Daoy (cell line): ENCODE data around the gene PAPPA2. TPM values are rescaled to one million over a fixed set of nuclear protein-coding genes. Genes with fewer than 3 reads are reported as not detected.
"Not testable (repeated sequence)": the region's sequence is repeated elsewhere in the genome, so short reads cannot be mapped to it uniquely, and the experiment has no call there.

Experiments
- DNase-seq: peaks from one replicate; pipeline ENCODE4 v3.0.0-alpha.2; 2015; ENCODE audit warnings: low read depth
- total RNA-seq: library from RNA; depleted of rRNA; stranded (reverse); fragments of >200 nt; shearing (Covaris generic); gene quantifications from 2 replicates; pipeline ENCODE4 v1.2.3, GENCODE V29; 2014

Gene PAPPA2
- total RNA-seq, 1 experiment from 2014 or later: not detected

DNA sequence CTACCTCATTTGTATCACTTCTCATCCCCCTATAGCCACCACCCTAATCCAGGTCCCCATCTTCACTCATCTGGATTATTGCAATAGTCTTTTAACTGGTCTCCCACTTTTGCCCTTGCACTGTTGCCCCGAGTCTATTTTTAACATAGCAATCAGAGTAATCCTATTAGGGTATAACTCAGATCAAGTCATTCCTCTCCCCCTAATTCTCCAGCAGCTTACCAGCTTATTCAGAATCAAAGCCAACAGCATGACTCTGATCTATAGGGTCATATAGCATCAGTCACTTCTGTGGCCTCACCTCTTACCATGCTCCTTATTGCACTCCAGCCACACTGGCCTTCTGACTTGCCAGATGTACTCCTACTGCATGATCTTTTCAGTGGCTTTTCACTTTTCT, 140.7 kb downstream of the PAPPA2 start:
- DNase-seq: no peak

DNA sequence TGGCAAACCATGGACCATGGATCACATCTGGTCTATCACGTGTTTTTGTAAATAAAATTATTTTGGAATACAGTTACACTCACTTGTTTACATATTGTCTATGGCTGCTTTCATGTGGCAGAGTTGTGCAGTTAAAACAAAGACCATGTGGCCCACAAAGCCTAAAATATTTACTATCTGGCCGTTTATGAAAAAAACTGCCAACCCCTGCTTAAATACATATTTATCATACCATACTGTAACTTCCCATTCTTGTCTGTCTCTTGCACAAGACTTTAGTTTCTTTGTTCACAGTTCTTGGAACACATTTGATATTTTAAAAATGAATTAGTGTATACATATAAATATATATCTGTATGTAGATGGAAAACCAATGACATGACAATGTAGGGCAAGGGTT, 141.5 kb downstream of the PAPPA2 start:
- no peak for DNase-seq

DNA sequence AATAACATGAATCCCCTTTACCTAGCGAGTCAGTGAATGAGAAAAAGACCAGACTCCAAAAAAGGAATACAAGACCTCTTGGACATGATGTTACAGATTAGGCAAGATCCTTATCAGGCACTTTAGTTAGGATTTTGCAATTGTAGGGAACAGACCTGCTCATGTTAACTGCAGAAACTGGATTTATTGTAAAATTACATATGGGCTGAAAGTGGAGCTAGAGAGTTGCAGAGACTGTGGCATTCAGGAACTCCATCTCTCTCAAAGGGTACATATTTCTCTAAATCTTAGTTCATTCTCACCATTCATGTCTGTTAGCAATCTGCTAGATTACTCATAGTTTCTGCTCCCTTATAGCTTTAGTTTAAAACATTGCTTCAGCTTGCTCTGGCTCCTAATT, 142.2 kb downstream of the PAPPA2 start:
- no peak for DNase-seq

DNA sequence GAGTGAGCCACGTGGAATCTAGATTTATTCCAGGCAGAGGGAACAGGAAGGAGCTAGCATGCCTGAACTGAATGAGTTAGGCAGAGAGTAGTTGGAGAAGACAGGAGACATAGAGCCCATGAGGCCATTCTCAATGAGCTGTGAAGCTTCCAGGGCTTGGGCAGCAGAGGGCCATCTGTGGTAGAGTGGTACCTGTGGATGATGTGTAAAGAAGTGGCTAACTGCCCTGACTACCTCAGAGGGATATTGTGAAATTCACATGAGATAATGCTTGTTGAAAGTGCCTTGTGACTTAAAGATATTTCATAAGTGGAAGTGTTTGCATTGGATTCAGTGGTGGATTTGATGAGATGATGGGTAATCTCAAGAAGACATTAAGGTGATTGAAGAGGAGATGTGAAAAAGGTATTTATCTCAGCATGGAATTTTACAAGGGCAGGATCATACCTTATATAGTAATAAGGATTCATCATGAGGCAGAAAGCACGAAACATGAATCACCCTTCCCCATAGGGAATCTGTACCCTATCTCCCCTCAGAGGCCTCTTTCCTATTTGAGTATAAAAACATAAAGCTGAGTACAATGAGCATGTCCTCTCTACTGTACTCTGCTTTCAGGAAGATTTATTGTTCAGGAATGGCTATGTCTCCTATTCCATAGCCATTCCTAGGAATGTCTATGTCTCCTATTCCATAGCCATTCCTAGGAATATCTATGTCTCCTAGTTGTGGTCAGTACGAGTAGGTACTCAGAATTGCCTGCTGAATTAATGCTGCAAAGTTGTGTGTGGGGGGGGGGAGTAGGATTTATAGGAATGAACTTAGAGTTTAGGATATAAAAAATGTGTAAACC, 146.8 kb downstream of the PAPPA2 start:
- DNase-seq: no peak

DNA sequence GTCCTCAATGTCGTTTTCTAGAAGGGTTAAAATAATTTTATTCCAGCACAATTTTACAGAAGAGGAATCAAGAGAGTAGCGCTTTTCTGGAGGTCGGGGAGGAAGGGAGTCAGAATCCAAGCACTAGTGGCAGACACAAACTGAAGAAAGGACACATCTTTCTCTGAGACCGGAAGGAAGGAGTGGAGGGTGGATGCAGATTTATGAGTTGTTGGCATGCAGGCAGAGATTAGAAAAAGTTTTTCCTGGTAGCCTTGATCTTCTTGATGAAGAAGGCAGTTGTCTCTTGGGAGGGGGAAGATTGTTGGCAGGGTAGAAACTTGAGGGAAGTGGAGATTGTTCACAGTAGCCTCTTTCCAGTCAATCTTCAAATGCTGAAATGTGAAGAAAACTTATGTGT, 149.8 kb downstream of the PAPPA2 start:
- DNase-seq: no peak

DNA sequence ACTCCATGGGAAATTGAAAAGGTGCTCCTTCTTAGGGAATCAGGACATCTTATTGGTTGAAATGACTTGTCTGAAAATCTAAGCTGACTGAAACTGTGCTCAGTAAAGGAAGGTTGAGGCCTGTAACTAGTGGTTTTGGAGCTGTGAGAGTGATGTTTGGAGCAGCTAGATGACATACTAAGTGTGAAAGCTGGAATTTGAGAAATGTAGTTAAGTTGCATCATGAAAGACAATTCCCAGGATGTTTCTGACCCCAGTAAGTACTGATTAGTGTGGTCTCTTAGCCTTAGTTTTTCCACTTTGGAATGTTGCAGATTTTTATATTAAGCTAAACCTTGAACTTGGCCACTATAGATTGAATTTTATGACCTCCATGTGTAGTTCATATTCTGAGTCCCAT, 154.9 kb downstream of the PAPPA2 start:
- DNase-seq: no peak

DNA sequence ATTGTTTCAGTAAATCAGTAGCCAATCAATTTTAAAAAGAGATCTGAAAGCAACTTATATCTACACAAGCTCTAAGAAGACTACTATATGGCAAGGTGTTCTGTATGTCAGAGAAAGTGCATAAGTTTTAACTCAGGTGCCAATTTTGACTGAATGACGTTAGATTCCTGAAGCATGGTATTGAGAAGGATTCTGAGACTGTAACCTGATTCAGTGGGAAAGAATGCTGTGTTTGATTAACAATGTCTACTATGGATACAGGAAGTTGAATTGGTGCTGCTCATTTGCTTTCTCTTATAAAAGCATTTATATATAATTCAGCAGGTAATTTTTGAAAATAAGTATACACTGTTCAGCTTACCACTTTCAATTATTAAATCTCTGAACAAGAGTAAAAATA, 156.3 kb downstream of the PAPPA2 start:
- DNase-seq: no peak

DNA sequence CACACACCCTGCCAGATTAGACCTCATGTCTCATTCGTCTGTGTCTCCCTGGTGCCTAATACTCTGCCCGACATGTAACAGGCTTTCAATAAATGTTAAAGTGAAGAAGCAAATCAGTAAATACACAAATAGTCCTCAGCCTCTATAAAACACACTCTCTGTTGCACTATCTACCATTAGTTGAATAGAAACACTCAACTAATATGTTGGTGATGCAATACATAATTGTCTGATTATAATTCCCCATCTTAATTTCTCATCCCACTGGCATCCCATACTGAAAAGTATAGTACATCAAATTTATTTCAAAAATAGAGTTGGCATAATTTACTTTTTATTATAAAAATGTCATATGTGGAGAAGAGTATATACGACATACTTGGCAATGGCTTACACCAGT, 162.4 kb downstream of the PAPPA2 start:
- no peak for DNase-seq

DNA sequence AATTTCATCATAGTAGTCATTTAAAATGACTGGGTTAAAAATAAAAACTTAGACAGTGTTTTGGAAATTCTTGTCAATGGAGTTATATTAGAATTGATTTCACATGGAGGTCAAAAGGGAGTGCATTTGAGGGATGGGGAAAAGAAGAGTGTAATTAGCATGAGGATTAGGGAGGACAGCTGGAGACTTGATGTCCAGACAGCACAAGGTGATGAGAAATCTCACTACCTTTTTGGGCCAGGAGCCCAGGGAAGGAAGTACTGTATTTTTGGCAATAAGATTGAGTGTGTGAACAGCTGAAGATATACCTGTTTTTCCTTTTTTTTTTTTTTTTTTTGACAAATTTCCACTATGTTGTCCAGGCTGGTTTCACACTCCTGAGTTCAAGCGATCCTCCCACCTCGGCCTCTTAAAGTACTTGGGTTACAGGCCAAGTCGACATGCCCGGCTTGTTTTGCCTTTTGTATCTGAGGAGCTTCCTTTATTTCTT, 163.6 kb downstream of the PAPPA2 start:
- no peak for DNase-seq

DNA sequence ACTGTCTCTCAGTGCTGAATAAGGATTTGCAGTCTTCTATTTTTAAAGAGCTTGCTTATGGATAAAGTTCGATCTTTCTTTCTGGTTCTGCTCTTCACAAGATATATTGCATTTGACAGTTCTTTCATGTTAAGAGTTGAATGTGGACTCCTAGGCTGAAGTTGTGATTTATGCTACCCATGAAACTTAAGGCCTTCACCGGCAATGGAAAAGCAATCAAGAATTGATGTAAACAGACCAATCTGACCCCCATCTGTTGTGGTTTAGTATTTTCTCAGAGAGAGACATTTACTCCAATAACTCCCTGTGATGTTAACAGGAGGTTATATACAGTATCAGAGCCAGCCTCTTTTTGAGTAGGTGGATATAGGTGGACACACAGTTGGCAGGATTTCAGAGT, 165.8 kb downstream of the PAPPA2 start:
- no peak for DNase-seq

DNA sequence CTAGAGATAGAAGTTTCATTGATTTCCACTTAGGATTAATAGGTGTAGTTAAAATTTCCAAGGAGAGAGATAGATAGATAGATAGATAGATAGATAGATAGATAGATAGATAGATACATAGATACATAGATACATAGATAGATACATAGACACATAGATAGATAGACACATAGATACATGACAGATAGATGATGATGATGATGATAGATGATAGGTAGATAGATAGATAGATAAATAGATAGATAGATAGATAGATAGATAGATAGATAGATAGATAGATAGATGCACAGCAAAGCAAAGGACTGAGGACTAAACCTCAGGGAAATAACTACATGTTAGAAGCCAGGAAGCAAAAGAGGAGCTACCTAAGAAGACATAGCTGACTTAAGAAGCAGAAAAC, 171.8 kb downstream of the PAPPA2 start:
- DNase-seq: not testable (repeated sequence)

DNA sequence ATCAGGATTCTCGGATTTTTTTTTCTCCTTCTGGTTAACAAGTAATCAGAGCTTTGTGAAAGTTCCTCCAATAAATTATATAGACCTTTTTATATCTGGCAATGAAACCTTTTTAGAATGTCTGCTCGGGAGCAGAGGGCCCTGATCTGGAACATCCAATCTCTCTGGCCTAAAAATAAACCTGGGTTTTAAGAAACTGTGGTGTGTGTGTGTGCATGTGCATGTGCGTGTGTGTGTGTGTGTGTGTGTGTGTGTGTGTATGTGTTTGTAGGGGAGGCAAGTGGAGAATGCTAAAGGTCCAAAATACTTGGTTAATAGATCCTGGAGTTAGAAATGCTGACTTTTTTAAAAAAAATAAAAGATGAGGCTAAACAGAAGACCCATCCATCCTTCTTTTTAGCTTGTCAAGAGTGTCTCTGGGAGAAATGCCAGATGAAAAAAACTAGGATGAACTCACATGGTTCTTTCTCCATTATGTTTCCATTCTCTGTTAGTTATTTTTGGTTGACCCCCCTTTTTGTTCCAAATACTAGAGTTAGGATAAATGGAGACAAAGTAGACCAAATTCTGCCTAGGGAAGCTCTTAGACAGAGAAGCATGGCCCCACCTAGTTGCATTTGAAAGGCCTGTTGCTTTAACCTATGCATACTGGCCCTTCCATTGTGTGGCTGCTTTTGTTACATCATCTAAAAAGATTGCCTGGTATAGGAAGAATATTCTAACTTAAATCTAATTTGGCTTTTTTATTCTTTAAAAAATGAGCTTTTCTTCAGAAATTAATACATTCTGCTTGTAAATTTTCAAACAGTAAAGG, 175.9 kb downstream of the PAPPA2 start:
- no peak for DNase-seq

DNA sequence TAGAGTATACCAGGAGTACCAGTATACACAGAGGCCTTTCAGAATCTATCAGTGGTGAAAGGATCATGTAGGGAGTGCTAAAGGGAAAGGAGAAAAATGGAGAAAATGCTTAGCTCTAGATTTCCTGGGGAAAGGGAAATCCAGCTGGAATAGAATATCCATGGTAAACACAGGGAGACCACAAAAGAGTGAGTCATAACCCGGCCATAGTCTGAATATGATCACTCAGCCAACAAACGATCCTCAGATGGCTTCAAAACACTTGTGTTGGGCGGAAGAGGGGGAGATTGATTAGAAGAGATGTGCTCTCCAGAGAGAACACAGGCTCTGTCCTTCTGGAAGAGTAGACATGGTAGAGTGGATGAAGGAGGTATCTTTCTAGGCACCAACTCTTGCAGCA, 180.6 kb downstream of the PAPPA2 start:
- DNase-seq: no peak

DNA sequence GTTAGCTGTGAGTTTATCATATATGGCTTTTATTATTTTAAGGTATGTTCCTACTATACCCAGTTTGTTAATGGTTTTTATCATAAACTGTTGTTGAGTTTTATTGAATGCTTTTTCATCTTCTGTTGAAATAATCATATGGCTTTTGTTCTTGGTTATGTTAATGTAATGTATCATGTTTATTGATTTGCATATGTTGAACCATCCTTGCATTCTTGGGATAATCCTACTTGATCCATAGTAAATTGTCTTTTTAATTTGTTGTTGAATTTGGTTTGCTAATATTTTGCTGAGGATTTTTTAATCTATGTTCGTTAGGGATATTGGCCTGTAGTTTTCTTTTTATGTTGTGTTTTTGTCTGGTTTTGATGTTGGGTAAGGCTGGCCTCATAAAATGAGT, 185.6 kb downstream of the PAPPA2 start:
- no peak for DNase-seq

DNA sequence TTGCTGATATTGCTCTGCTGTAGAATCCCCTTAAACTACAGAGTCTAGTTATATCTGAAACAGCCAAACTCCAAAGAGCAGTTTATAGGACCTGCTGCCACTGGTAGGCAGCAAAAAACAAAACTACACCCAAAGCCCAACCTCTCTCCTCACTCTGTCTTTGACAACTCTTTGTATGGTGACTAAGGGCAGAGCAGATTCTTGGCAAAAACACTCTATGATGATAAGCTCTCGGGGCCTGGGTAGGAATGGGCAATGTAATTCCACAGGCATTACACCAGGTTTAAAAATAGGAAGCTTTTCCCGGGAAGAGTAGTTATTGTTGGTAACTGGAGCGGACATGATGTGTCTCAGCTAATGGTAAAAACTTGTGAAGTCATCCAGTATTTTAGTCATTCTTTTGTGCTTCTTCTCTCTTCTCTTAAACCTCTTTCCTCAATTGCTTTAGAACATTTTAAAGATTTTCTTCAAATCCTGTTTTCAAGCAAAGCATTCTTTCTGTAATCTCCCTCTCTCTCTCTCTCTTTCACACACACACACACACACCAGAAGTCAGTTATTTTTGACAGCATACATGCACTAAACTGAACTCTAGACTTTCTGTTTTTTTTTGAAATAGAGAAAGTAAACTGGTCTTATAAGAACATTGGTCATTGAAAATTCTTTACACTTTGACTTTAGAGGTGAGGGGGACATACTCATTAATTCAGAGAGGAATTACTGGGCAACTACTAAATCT, 193.5 kb downstream of the PAPPA2 start:
- no peak for DNase-seq

DNA sequence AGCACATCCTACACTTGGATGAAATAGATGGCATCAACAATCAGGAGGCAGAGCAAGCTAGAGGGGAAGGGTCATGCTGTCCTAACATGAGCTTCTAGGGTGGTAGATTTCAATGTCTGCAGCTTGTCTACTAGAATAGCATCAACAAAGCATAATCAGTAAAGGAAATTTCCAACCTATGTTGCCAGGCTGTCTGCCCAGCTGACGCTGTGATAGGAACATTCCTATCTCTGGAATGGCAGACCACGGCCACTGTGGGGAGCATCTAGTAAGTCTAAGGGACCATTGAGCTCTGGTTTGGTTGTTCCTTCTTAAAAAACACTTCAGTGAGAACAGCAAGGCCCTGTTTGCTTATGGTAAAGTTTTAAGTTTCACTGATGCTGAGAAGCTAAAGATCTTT, 206.8 kb downstream of the PAPPA2 start:
- no peak for DNase-seq

DNA sequence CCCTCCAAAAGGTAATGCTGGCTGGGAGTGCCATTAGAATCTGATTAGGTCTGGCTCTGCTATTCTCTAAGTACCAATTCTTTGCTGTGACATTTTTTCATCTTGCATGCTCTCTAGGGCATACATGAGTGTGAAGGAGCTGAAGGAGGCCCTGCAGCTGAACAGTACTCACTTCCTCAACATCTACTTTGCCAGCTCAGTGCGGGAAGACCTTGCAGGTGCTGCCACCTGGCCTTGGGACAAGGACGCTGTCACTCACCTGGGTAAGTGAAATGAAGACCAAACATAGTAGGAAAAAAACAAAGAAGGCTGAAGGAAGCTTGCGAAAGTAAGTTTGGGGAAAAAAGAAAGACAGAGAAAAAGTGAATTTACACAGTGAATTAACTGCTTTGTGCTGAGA, 207.9 kb downstream of the PAPPA2 start:
- no peak for DNase-seq

DNA sequence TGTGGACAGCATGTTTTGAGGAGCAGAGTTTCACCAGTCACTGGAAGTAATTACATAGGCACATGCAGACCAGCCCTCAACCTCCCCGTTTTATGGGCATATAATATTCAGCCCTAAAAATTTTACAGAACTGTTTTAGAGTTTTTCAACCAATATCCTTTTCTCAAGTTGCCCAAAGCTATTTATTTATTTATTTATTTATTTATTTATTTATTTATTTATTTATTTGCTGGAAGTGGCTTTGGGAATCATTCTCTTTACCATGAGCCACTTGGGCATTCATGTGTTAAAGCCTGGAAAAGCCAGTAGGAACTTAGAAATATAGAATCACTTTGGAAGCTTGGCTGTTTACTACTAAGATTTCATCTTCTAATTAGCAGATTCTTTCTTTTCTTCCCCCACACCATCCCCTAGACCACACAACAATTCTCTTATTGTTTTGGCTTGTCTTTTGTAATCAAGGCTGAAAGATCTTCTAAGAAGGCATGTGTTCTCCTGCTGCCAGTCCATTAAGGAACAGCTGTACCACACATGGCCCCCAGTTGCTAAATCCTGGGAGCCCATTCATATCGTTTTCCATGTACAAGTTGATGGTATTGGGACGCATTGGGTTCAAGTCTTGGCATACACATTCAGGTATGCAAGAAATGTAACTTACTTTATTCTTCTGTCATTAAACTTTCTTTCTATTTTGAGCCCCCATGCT, 220.0 kb downstream of the PAPPA2 start:
- DNase-seq: no peak

DNA sequence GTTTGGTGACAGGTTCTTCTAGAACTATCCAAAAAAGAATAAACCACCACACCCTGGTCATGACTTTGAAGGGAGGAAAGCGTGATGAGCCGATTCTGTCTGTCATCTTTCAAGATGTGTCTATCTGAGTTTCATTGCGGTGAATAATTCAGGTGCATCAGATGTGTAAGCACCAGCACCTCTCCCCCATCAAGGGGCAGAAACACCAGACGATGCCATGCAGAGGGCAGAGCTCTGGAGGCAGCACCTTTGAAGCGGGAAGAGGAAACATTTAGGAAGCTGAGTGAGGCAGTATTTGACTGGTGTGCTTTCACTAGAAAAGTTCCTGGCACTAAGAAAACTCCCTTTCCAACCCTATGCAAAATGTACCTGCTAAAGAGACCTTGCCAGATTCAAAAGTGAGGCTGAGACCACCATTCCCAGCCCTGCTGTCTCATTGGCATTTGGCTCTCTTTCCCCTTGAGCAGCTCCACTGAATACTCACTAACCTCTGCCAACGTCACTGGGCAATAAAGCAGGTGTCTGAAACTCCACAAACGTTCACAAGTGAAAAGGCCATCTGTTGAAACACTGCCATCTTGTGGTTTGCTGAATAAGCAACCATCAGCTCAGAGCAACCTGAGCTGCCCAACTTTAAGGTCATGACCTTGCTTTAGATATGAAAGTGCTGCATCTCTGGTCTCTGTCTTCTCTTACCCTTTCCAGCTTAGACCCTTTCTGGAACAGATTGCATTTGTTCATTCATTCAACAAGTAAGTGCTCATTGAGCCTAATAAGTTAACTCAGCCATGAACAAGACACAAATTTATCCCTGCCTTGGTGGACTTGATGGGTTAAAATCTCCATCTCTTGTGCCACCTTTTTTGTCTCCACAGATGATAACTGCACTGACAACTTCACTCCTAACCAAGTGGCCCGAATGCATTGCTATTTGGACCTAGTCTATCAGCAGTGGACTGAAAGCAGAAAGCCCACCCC, 228.6 kb downstream of the PAPPA2 start:
- peak; percentile 5 for DNase-seq

DNA sequence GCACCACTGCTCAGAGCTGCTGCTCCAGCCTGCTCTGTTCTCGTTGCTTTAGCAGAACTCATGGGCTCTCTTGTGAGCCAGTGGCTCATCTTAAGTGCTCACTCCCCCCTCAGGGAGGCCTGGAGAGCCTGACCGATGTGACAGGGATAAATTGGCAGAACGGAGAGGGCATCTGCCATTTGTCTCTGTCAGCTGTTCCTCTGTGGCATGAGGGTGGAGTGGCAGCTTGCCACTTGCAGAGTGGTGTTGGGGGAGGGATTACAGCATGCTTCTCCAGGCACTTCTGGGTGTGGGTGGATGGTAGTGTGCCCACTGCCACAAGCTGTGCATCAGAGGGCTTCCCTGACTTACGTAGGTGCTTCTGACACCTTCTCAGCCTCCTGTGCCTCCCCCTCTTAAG, 229.5 kb downstream of the PAPPA2 start:
- no peak for DNase-seq
